Measurements from ENCODE around the gene EIF4E.
"Not testable (repeated sequence)": the region's sequence is repeated elsewhere in the genome, so short reads cannot be mapped to it uniquely, and the experiment has no call there.

Gene EIF4E

GRCh38 chr4:98932539-98932938, 3.6 kb upstream of the EIF4E start:
- DNase-seq (ENCODE audit: low read depth): peak; percentile 30

GRCh38 chr4:98930311-98930865, 1.5 kb upstream of the EIF4E start:
- DNase-seq (ENCODE audit: low read depth): no peak

GRCh38 chr4:98929341-98930267, 671 bp upstream of the EIF4E start:
- peak; percentile 93 for DNase-seq (ENCODE audit: low read depth)

- DNase-seq (ENCODE audit: low read depth): peak; percentile 42
These were observed 815 bp downstream of the EIF4E start for GRCh38 chr4:98928131-98928504.

- not testable (repeated sequence) for DNase-seq (ENCODE audit: low read depth)
These were observed 2.7 kb downstream of the EIF4E start for GRCh38 chr4:98926257-98926656.

GRCh38 chr4:98921292-98921691, 7.6 kb downstream of the EIF4E start:
- no peak for DNase-seq (ENCODE audit: low read depth)

GRCh38 chr4:98919996-98920395, 8.9 kb downstream of the EIF4E start:
- DNase-seq (ENCODE audit: low read depth): no peak

- DNase-seq (ENCODE audit: low read depth): not testable (repeated sequence)
These were observed 18.2 kb downstream of the EIF4E start for GRCh38 chr4:98910728-98911127.

- DNase-seq (ENCODE audit: low read depth): no peak
These were observed 19.1 kb downstream of the EIF4E start for GRCh38 chr4:98909646-98910401.

GRCh38 chr4:98908703-98909262, 20.1 kb downstream of the EIF4E start:
- no peak for DNase-seq (ENCODE audit: low read depth)

GRCh38 chr4:98908182-98908581, 20.8 kb downstream of the EIF4E start:
- DNase-seq (ENCODE audit: low read depth): no peak

GRCh38 chr4:98905839-98906238, 23.1 kb downstream of the EIF4E start:
- DNase-seq (ENCODE audit: low read depth): no peak

- DNase-seq (ENCODE audit: low read depth): no peak
These were observed 23.6 kb downstream of the EIF4E start for GRCh38 chr4:98905297-98905696.

GRCh38 chr4:98903963-98904362, 25.0 kb downstream of the EIF4E start:
- no peak for DNase-seq (ENCODE audit: low read depth)

- no peak for DNase-seq (ENCODE audit: low read depth)
These were observed 25.4 kb downstream of the EIF4E start for GRCh38 chr4:98903561-98903960.

- DNase-seq (ENCODE audit: low read depth): no peak
These were observed 29.7 kb downstream of the EIF4E start for GRCh38 chr4:98899277-98899676.

- no peak for DNase-seq (ENCODE audit: low read depth)
These were observed 37.2 kb downstream of the EIF4E start for GRCh38 chr4:98891478-98892337.

- DNase-seq (ENCODE audit: low read depth): no peak
These were observed 38.1 kb downstream of the EIF4E start for GRCh38 chr4:98890702-98891455.

GRCh38 chr4:98887145-98887544, 41.8 kb downstream of the EIF4E start:
- DNase-seq (ENCODE audit: low read depth): peak; percentile 3

- DNase-seq (ENCODE audit: low read depth): not testable (repeated sequence)
These were observed 42.6 kb downstream of the EIF4E start for GRCh38 chr4:98886382-98886781.

GRCh38 chr4:98880884-98881283, 48.0 kb downstream of the EIF4E start:
- DNase-seq (ENCODE audit: low read depth): not testable (repeated sequence)

Data from GM04504 (cell line).